Measurements from ENCODE around the gene CDC42BPA. TPM values are rescaled to one million over a fixed set of nuclear protein-coding genes. Genes with fewer than 3 reads are reported as not detected.

The CDC42BPA gene
- total and polyA plus RNA-seq, 2 donors (not counting 1 experiment from before 2014, with no cell fraction given): 26.4 to 77.1 TPM

- no peaks in the 10 kb centered on the region for H3K79me2 ChIP-seq (ENCODE audit: control insufficient read depth, insufficient read depth, low read length)
- TF ChIP-seq EZH2 (IDR thresholded peaks at IDR 0.05; ENCODE audit: low read length, missing control alignments) (no peak), CTCF (conservative IDR thresholded peaks at IDR 0.05 in 1 of 2, IDR thresholded peaks at IDR 0.05 in 1 of 2; ENCODE audit: low read depth in 1 of 2, low read length in 2 of 2) (no peak)
- H3K4me3 ChIP-seq (replicated peaks in 1 of 4; ENCODE audit: control extremely low read depth in 1 of 4, insufficient read depth in 1 of 4, low read depth in 3 of 4, low read length in 4 of 4): no peak overlapping the region
- H3K9me3 ChIP-seq (ENCODE audit: control insufficient read depth, insufficient read depth, low read depth, low read length): no peaks in the 10 kb centered on the region
- DNase-seq (ENCODE audit: low read depth in 2 of 2): no peak
- no peaks in the 10 kb centered on the region for H3K4me1 ChIP-seq (ENCODE audit: control insufficient read depth, extremely low read depth, insufficient read depth, low read length)
- H3K27ac ChIP-seq (ENCODE audit: insufficient read depth, low read length): no peak overlapping the region
- no peaks in the 10 kb centered on the region for H3K27me3 ChIP-seq (ENCODE audit: control insufficient read depth, insufficient read depth, low read length)
- no peaks in the 10 kb centered on the region for H3K36me3 ChIP-seq (ENCODE audit: control insufficient read depth, insufficient read depth, low read length)
- H3K4me2 ChIP-seq (ENCODE audit: extremely low read depth, insufficient read depth, low read length): no peak overlapping the region
- H3K9ac ChIP-seq (ENCODE audit: insufficient read depth, low read length): no peak overlapping the region
- no peaks in the 10 kb centered on the region for H4K20me1 ChIP-seq (ENCODE audit: control insufficient read depth, extremely low read depth, insufficient read depth, low read length)
- H2AFZ ChIP-seq (ENCODE audit: low read length): no peak overlapping the region
Measured at GRCh38 chr1:227364657-227365056, 46.4 kb upstream of the CDC42BPA start.

- no peaks in the 10 kb centered on the region for H4K20me1 ChIP-seq (ENCODE audit: control insufficient read depth, extremely low read depth, insufficient read depth, low read length)
- no peak overlapping the region for H3K4me2 ChIP-seq (ENCODE audit: extremely low read depth, insufficient read depth, low read length)
- H3K4me1 ChIP-seq (ENCODE audit: control insufficient read depth, extremely low read depth, insufficient read depth, low read length): no peaks in the 10 kb centered on the region
- no peak overlapping the region for H2AFZ ChIP-seq (ENCODE audit: low read length)
- no peak overlapping the region for H3K9ac ChIP-seq (ENCODE audit: insufficient read depth, low read length)
- no peaks in the 10 kb centered on the region for H3K36me3 ChIP-seq (ENCODE audit: control insufficient read depth, insufficient read depth, low read length)
- no peaks in the 10 kb centered on the region for H3K9me3 ChIP-seq (ENCODE audit: control insufficient read depth, insufficient read depth, low read depth, low read length)
- no peak overlapping the region for H3K4me3 ChIP-seq (replicated peaks in 1 of 4; ENCODE audit: control extremely low read depth in 1 of 4, insufficient read depth in 1 of 4, low read depth in 3 of 4, low read length in 4 of 4)
- no peaks in the 10 kb centered on the region for H3K27me3 ChIP-seq (ENCODE audit: control insufficient read depth, insufficient read depth, low read length)
- no peak for DNase-seq (ENCODE audit: low read depth in 2 of 2)
- H3K79me2 ChIP-seq (ENCODE audit: control insufficient read depth, insufficient read depth, low read length): no peaks in the 10 kb centered on the region
- no peak overlapping the region for H3K27ac ChIP-seq (ENCODE audit: insufficient read depth, low read length)
- TF ChIP-seq CTCF (conservative IDR thresholded peaks at IDR 0.05 in 1 of 2, IDR thresholded peaks at IDR 0.05 in 1 of 2; ENCODE audit: low read depth in 1 of 2, low read length in 2 of 2): no peak
- TF ChIP-seq EZH2 (IDR thresholded peaks at IDR 0.05; ENCODE audit: low read length, missing control alignments): no peak
Measured at GRCh38 chr1:227363825-227364224, 45.5 kb upstream of the CDC42BPA start.

DNA sequence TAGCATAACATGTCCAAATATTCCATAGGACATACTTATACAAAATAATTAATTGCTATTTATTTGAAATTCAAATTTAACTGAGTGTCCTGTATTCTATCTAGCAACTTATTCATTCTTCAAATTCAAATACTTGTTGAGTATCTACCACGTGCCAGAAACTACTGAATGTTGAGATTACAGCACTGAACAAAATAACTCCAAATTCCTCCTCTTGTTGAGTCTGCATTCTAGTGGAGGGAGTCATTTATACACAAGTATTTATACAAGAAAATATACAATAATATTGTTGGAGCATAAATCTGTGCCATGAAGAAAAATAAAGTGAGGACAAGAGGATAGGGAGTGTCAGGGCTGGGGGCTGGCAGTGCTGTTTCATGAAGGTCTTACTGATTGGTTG lies 43.7 kb upstream of the CDC42BPA start:
- peaks cover 8% of the 10 kb centered on the region for H3K4me1 ChIP-seq (ENCODE audit: control insufficient read depth, extremely low read depth, insufficient read depth, low read length)
- no peaks in the 10 kb centered on the region for H3K36me3 ChIP-seq (ENCODE audit: control insufficient read depth, insufficient read depth, low read length)
- H3K9me3 ChIP-seq (ENCODE audit: control insufficient read depth, insufficient read depth, low read depth, low read length): no peaks in the 10 kb centered on the region
- no peaks in the 10 kb centered on the region for H3K27me3 ChIP-seq (ENCODE audit: control insufficient read depth, insufficient read depth, low read length)
- no peak overlapping the region for H3K9ac ChIP-seq (ENCODE audit: insufficient read depth, low read length)
- no peak overlapping the region for H3K4me2 ChIP-seq (ENCODE audit: extremely low read depth, insufficient read depth, low read length)
- DNase-seq (ENCODE audit: low read depth in 2 of 2): peak in 1 of 2 donors; percentile 20
- H4K20me1 ChIP-seq (ENCODE audit: control insufficient read depth, extremely low read depth, insufficient read depth, low read length): no peaks in the 10 kb centered on the region
- no peak overlapping the region for H2AFZ ChIP-seq (ENCODE audit: low read length)
- no peak overlapping the region for H3K4me3 ChIP-seq (replicated peaks in 1 of 4; ENCODE audit: control extremely low read depth in 1 of 4, insufficient read depth in 1 of 4, low read depth in 3 of 4, low read length in 4 of 4)
- H3K27ac ChIP-seq (ENCODE audit: insufficient read depth, low read length): no peak overlapping the region
- H3K79me2 ChIP-seq (ENCODE audit: control insufficient read depth, insufficient read depth, low read length): no peaks in the 10 kb centered on the region
- TF ChIP-seq CTCF (conservative IDR thresholded peaks at IDR 0.05 in 1 of 2, IDR thresholded peaks at IDR 0.05 in 1 of 2; ENCODE audit: low read depth in 1 of 2, low read length in 2 of 2): no peak
- TF ChIP-seq EZH2 (IDR thresholded peaks at IDR 0.05; ENCODE audit: low read length, missing control alignments): no peak
